Sigmoid colon (tissue), 4 donors: ENCODE measurements around the gene TM9SF3.

Source experiments
- CTCF ChIP-seq, 4 experiments: fragments of 450-650 bp in 3 of 4; fragments of 200-600 bp in 1 of 4; IDR thresholded peaks; one replicate each; pipeline ENCODE4 v1.5.1; 2016 to 2019; ENCODE audit warnings: antibody characterized with exemption in 4 of 4, mild to moderate bottlenecking in 3 of 4, moderate library complexity in 2 of 4
- POLR2AphosphoS5 ChIP-seq, 4 donors: sonication (generic); formaldehyde crosslinking; IDR thresholded peaks; one replicate each; pipeline ENCODE4 v1.6.1; 2017; ENCODE audit warnings: antibody characterized with exemption in 4 of 4

GRCh38 chr10:96612055-96612830 lies 25.4 kb upstream of the TM9SF3 start:
- no peak for TF ChIP-seq CTCF (IDR thresholded peaks at IDR 0.05)
- TF ChIP-seq POLR2AphosphoS5 (IDR thresholded peaks at IDR 0.05) = no peak
